GM12801 (cell line): Measurements from ENCODE around the gene DEGS2.

Experiments used
- TF ChIP-seq, protein P1 (sequence below): IDR thresholded peaks from one replicate; pipeline ENCODE4 v1.5.1; 2011; ENCODE audit warnings: control low read depth; ENCODE audit not compliant: insufficient read length; ENCODE audit errors: extremely low read depth

Gene DEGS2

DNA sequence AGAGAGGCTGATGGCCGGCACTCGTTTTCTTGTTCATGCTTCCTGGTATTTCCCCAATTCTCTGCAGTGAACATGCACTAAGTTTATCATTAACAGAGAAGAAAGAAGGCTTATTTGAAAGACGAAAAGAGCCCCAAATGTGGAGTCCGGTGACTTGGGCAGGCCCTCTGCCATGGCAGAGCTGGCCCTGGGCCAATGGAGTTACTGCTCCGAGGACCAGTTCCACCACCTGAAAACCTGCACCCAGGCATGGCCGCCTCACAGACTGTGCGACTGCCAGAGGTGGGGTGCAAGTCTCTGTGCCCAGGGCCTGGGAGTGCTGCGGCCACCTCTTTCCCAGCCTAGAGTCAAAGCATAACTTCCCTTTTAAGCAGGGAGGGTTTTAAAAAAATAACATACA lies 24.9 kb downstream of the DEGS2 start:
- TF ChIP-seq, protein P1, sequence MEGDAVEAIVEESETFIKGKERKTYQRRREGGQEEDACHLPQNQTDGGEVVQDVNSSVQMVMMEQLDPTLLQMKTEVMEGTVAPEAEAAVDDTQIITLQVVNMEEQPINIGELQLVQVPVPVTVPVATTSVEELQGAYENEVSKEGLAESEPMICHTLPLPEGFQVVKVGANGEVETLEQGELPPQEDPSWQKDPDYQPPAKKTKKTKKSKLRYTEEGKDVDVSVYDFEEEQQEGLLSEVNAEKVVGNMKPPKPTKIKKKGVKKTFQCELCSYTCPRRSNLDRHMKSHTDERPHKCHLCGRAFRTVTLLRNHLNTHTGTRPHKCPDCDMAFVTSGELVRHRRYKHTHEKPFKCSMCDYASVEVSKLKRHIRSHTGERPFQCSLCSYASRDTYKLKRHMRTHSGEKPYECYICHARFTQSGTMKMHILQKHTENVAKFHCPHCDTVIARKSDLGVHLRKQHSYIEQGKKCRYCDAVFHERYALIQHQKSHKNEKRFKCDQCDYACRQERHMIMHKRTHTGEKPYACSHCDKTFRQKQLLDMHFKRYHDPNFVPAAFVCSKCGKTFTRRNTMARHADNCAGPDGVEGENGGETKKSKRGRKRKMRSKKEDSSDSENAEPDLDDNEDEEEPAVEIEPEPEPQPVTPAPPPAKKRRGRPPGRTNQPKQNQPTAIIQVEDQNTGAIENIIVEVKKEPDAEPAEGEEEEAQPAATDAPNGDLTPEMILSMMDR = no peak

DNA sequence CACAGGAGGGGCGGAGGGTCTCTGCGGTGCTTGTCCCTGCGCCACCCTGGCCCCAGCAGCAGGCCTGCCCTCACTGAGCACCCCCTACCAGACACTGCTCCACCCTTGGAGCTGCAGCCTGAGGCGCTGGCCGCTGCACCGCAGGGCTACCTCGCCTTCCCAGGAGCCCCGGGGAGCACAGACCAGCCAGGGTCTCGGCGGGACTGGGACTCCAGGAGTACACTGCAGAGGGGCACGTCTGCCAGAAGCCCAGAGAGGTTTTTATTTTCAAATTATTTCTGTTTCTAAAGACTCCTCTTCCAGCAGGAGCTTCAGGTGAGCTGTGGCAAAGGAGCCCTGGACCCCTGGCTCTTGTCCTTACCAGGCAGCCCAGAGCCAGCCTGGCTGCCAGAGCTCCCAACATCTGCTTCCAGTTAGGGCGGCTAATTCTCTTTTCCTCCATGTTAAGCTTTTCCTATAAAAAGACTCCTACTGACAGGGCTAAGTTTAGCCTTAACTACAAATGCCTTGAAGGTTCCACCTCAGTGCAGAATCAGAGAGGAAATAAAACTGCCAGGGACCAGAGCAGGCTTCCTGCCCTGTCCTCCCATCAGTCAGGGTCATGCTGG lies 26.4 kb downstream of the DEGS2 start:
- TF ChIP-seq, protein P1 = no peak

DNA sequence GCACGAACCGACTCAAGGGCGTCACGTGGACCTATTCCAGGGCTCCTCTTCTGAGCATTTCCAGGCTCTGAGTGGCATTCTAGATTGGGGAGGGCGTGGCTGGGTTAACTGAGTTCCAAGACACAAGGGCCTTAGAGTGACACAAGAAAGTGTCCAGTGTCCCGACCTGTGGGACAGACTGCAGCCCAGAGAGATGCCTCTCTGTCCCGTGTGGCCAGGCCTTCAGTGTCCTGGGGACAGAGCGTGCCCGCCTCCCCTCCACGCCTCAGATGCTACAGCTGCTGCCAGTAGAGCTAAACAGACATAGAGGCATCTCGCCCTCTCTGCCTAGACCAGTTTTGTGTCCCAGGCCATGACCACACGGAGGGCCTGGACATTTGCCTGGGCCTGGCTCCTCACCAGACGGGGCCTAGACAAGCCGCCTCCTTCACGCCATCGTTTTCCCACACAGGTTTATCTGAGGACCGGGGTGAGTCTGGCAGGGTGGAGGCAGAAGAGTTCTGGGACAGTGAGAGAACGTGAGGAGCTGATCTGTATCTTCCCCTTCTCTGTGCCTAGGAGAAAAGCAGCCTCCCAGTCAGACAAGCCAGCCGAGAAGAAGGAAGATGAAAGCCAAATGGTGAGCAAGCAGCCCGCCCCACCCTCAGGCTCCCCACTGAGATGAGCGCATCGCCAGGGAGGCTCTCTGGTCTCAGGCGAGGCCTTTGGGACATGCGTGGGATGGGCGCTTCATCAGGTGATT lies 27.1 kb downstream of the DEGS2 start:
- TF ChIP-seq, protein P1 = no peak

DNA sequence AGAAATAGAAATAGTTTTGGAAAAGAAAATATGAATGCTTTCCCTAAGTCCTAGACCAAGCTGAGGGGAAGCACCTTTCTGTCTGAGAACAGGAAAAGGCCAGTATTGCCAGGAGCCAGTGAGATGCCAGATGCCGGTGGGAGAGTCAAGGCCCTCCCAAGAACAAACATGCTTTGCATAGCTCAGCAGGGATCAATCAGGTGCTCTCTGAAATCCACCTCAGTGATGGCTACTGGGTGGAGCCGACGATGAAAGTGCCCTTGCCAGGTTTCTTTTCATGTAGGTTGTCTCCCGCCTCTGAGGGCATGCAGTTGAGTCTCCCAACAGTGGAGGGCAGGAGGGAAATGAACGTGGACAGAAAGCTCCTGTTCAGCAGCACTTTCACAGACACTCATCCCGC lies 28.3 kb downstream of the DEGS2 start:
- TF ChIP-seq, protein P1 = no peak

DNA sequence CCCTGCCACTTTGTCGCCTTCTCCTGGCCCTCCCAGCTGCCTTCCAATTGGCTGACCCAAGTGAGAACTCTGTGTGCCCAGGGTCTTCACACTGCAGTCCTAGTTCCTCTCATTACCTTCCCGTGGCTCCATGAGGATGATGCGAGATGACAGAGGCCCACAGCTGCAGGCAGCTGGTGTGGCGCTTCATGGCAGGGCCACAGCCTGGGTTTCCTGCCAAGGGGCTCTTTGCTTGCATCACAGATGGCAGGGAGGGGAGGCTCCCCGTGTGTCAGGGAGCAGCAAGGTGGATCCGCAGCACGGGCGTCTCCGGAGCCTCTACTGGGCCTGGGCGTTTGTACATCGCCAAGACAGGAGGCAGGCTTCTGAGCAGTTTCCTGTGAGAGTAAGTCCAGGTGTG lies 28.9 kb downstream of the DEGS2 start:
- TF ChIP-seq, protein P1 = no peak

DNA sequence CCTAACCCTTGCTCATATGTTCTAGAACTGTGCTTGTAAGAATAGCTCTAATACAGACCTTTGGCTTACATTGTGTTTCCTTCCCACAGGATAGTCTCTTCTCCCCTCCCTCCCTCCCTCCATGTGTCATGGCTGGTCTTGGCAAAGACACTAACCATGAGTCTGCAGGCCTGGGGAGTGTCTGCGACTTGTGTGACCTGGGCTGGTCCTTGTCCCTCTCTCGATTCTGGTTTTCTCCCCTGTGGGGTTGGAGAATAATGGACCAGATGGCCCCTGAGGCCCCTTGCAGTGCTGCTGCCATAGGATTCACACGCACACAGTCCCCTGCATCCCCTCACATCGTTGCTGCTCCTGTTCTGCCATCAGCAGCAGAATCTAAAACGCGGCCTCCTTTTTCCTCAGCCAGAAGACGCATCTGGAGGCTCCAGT lies 30.3 kb downstream of the DEGS2 start:
- TF ChIP-seq, protein P1 = no peak

DNA sequence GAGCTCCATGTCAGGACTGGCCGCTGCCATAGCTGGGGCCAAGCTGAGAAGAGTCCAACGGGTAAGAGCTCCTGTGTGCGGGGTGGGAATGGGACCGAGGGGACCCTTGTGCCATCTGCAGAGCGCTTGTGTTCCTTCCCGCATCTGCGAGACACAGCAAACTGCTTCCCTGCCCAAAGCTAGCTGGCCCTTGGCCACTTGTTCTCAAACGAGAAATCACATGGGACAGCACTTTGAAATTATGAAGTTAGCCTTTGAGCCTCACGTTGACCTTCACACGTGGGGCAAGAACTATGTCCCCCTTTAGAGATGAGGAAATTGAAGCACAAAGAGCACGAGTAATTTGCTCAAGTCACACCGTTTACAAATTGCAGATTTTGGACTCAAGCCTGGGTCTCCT lies 30.8 kb downstream of the DEGS2 start:
- TF ChIP-seq, protein P1 = no peak
